Stimulated activated CD8-positive, alpha-beta memory T cell treated with anti-CD3 and anti-CD28 coated beads, Interleukin-12 subunit alpha, Interleukin-12 subunit beta, amount 100 ng/mL, for 4 hours (primary cell): Measurements from ENCODE around the gene ANGPTL4.
"Not testable (repeated sequence)": the region's sequence is repeated elsewhere in the genome, so short reads cannot be mapped to it uniquely, and the experiment has no call there.

Experiments used
- DNase-seq: peaks from one replicate; pipeline ENCODE4 v3.0.0-alpha.2; 2020; ENCODE audit warnings: low read depth

The ANGPTL4 gene

DNA sequence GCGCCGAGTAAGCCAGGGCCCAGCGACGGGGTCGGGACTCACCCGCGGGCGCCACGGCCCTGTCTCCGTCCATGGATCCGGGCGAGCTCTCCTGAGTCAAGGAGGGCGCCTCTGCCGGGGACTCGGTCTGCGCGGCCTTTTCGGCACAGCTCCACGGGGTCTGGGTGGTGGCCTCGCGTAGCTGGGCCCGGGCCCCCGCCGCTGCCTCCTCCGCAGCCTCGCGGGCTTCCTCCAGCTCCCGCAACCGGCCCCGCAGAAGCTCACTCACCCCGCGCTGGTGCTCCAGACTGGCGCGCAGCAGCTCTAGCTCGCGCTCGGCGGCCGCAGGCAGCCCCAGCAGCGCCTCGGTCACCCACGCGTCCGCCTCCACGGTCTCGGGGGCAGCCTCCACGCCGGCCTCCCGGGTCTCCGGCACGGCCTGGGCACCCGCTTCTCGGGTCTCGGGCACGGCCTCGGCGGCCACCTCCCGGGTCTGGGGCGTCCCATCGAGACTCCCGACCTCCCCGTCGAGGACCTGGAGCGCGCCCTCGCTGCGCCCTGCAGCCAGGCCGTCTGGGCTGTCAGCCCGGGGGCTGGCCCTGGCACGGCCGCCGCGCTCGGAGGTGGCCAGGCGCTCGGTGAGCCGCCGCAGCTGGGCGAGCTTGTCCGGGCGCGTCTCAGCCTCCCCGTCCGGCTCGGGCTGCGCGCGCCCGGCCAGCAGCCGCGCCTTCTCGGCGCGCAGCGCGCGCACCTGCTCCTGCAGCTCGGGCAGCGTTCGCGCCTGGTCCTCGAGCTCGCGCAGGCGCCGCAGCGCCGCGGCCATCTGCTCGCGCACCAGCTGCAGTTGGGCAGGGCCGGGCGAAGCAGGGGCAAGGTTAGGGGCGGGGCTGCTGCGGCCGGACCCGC, 29.3 kb upstream of the ANGPTL4 start:
- DNase-seq = no peak

DNA sequence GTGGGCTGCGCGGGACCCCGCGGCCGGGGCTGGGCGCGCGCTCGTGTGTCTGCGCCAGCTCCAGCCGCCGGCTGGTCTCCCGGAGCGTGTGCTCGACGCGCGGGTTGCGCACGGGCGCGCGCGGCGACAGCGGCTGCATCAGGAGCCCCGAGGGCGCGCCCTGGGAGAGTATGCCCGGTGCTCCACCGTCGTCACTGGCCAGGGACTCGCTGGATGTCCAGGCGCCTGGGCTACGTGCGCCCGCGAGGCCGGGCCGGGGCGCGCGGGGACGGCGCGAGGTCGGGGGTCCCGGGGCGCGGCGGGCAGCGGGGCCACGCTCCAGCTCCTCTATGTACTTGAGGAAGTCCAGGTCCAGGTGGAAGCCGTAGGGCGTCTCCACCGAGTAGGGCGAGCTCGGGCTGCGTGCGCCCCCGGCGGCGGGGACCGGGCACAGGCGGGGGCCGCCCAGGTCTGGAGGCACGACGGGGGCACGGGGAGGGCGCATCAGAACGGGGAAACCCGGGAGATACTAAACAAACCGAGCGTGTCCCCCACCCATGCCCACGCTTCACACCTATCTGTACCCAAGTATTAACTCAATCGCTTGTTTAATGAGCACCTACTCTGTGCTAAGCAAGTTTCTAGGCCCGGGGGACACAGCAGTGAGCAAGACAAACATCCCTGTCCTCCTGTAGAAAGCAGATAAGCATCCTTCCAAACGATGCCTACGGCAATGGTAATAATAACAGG, 28.4 kb upstream of the ANGPTL4 start:
- DNase-seq = peak; percentile 15

- no peak for DNase-seq
These were observed 27.8 kb upstream of the ANGPTL4 start for GRCh38 chr19:8336072-8336569.

- no peak for DNase-seq
These were observed 27.3 kb upstream of the ANGPTL4 start for GRCh38 chr19:8336660-8337059.

- DNase-seq = no peak
These were observed 26.2 kb upstream of the ANGPTL4 start for GRCh38 chr19:8337728-8338127.

- DNase-seq = no peak
These were observed 25.1 kb upstream of the ANGPTL4 start for GRCh38 chr19:8338835-8339234.

DNA sequence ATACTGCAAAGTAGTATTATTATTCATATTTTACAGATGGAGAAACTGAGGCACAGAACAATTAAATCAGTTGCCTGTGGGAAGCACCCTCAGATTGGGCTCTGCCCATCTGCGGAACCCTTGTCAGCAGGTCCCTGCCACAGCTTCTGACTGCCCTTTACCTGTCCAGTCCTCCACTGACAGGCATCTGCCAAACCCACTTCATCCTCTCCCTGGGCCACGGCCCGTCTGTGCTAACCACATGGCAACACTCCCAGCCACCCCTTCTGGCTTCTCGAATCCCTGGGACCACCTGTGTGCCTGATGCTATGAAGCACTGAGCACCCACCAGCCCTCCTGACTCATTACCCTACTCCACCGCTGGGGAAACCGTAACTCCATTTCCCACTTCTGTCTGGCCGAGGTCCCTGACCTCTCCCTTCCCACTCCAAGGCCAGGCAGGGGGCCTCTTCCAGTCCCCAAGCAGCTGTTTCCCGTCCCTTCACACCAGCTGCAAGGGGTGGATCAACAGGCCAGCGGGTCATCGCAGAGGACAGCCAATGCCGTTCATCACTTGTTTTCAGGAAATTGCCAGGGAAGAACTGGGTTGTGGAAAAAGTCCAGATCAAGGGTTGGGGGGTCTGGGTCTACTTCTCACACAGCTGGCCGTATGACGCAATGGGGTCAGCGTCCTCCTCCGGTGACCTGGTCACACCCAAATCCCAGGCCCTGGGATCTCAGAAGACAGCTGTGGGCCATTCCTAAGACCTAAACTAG, 23.4 kb upstream of the ANGPTL4 start:
- no peak for DNase-seq

DNA sequence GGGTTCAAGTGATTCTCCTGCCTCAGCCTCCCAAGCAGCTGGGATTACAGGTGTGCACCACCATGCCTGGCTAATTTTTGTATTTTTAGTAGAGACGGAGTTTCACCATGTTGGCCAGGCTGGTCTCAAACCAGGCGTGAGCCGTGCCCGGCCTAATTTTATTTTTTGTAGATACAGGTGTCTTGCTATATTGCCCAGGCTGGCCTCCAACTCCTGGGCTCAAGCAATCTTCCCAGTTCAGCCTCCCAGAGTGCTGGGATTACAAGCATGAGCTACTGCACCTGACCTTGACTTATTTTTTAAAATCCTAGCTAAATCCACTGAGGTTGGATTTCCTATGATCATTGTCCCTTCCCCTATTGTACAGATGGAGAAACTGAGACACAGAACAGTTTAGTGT, 22.5 kb upstream of the ANGPTL4 start:
- not testable (repeated sequence) for DNase-seq

DNA sequence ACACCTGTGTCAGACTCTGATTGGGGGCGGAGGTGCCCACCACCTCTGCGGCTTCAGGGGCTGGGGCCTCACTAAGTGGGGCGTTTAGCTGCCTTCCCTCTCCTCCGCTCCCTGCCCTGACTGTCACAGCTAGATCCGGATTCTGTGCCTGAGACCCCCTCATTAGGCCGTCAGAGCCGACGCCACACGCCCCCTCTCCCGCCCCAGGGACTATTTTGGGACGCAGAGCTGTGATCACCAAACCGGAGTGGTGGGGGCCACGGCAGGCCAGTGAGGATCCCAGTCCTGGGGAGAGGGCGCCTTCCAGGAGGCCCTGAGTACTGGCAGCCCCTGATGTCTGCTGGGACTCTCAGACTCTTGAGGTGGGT, 21.7 kb upstream of the ANGPTL4 start:
- no peak for DNase-seq

DNA sequence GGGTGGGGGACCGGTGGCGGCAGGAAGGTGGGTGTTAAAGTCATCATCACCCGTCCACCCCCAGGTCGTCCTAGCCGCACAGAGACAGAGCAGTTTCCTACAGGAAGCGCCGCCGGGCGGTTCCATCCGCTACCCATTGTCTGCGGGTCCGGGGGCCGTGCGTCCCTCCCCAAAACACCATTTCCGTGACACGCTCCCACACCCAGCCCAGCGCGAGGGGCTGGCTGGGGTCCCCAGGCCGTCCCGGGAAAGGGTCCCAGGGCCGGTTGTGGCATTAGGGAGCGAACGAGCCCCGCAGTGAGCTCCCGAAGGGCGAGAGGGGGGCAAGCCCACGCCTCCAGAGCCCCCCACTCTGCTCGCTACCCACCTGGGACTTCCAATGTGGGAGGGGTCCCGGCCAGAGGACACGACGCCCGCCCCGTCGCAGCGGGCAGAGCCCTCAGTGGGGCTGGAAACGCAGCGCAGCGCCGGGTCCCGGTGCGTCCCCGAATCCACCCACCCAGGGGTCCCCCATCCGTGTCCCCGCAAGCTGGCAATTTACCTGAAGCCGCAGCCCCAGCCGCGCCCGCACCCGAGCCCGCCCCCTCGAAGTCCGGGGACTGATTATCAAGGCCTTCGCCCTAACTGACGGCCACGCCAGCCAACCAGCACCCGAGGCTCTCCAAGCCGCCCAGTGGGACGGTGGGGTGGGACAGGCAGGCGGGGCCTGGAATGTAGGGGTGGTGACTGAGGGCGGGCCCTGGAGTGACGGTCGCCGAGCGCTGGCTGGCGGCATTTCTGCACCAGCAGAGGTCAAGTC, 21.1 kb upstream of the ANGPTL4 start, which contains the start of gene KANK3:
TSS of gene KANK3 (minus strand) at position 579 of the 799 bp plus-strand sequence. CDS start 5,434 bp downstream, outside the sequence.
- DNase-seq = peak; percentile 83

DNA sequence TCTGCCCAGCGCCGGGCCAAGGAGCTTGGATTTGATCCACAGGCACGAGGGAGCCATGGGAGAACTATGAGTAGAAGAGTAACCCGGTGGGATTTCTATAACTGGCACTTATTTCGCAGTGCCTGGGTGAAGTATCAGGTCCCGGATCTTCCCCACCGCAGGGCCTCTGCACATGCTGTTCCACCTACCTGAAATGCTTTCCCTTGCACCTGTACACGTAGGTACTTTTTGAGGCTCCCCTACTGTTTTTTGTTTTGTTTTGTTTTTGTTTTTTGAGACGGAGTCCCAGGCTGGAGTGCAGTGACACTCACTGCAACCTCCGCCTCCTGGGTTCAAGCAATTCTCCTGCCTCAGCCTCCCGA, 20.5 kb upstream of the ANGPTL4 start:
- no peak for DNase-seq

DNA sequence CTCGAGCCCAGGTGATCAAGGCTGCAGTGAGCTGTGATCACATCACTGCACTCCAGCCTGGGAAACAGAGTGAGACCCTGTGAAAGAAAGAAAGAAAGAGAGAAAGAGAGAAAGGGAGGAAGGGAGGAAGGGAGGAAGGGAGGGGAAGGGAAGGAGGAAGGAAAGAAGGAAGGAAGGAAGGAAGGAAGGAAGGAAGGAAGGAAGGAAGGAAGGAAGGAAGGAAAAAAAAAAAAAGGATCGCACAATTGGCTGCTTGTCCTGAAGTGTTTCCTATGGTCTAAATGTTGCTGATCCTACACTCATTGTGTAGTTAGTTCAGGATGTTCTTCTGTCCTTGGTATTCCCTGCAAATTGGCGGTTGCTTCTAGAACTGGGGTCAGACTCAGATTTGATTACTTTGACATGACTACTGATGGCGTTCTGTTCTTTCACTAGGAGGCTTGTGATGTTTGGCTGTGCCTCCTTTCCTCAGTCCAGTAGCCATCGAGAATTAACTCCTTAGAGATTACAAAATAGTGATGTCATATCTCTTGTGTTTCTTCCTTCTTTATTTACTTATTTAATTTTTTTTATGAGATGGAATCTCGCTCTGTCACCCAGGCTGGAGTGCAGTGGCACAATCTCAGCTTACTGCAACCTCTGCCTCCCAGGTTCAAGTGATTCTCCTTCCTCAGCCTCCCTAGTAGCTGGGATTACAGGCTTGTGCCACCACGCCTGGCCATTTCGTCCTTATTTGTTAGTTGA, 14.2 kb upstream of the ANGPTL4 start:
- DNase-seq = not testable (repeated sequence)

- DNase-seq = no peak
These were observed 11.7 kb upstream of the ANGPTL4 start for GRCh38 chr19:8352134-8352827.

DNA sequence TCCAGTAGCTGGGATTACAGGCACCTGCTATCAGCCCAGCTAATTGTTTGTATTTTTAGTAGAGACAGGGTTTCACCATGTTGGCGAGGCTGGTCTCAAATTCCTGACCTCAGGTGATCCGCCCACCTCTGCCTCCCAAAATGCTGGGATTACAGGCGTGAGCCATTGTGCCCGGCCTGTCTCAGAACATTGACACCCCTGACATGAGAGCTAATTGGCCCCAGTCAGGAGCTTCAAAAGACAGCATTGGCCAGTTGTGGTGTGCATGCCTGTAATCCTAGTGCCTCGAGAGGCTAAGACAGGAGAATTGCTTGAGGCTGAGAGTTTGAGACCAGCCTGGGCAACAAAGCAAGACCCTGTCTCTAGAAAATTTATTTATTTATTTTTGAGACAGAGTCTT, 11.1 kb upstream of the ANGPTL4 start:
- DNase-seq = not testable (repeated sequence)

DNA sequence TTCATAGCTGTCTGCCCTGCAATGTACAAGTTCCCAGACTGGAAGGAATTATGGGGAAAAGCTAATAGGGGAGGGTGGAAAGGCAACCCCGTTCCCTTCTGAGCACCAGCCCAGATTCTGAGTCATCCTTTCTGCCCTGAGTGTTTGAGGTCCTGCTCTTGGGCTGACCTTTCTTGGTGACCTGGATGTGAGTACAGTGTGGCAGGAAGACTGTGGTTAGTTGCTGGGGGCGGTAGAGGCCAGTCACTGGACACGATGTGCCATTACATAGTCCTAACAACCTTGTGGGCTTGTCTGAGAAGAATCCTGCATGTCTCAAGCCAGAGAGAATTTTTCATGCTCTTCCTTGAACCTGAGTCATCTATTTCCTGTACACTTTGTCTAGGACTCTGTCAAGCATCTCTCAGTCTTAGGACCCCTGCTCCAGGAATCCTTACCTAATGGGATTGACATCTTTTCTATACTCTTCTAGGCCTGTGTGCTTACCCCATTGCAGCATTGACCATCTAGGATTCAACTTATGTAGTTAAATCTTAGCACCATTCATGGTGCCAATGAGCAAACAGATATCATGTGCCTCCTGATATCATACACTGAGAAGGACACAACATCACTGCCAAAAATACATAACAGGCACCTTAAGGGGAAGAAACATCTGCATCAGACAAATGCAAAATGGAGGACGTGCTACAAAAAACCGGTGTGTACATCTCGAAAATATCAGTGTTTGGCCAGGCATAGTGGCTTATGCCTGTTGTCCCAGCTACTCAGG, 8.1 kb upstream of the ANGPTL4 start:
- DNase-seq = no peak

DNA sequence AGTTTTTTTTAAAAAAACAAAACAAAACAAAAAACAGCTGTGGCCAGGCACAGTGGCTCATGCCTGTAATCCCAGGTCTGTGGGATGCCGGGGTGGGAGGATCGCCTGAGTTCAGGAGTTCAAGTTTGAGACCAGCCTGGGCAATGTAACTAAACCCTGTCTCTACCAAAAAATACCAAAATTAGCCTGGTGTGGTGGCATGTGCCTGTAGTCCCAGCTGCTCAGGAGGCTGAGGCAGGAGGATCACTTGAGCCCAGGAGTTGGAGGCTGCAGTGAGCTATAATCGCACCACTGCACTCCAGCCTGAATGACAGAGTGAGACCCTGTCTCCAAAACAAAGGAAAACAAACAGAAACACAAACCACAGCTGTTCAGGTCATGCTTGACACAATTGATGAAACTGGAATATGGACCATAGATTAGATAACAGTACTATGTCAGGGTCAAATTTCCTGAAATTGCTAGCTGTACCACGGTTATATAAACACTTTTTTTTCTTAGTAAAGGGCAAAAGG, 6.9 kb upstream of the ANGPTL4 start:
- DNase-seq = no peak

GRCh38 chr19:8358948-8359347, 5.0 kb upstream of the ANGPTL4 start:
- DNase-seq = no peak

- no peak for DNase-seq
These were observed 3.8 kb upstream of the ANGPTL4 start for GRCh38 chr19:8360196-8360595.
